GM12878 (cell line): ENCODE measurements around the gene DNAH9. TPM values are rescaled to one million over a fixed set of nuclear protein-coding genes. Genes with fewer than 3 reads are reported as not detected.

Experiments
- ATAC-seq: fragments of 200-7000 bp; cut with Tn5 transposase; 3 replicates; pipeline ENCODE4 v1.9.1; 2020; ENCODE audit warnings: mild to moderate bottlenecking, moderate library complexity
- BruUV-seq: library from RNA; stranded (reverse); fragments of 400-500 nt; replicated peaks from 2 replicates; lab custom pipeline; 2021; lab: Mats Ljungman, UMichigan
- CTCF ChIA-PET: fragments of 300-600 bp; sonication (Branson Sonifier 250); formaldehyde crosslinking; extraction: SDS; loops from one replicate; lab custom pipeline; 2021; ENCODE audit warnings: inconsistent platforms; lab: Yijun Ruan, JAX
- POLR2A ChIA-PET: fragments of 350-600 bp; formaldehyde crosslinking; extraction: SDS; loops from one replicate; lab custom pipeline; 2021; ENCODE audit warnings: inconsistent platforms; lab: Charles Lee
- RAD21 ChIA-PET: fragments of 300-600 bp; sonication (Branson Sonifier 250); formaldehyde crosslinking; loops from one replicate; lab custom pipeline; 2023; ENCODE audit warnings: antibody characterized with exemption; ENCODE audit not compliant: unreplicated experiment; lab: Charles Lee
- SMC1A ChIA-PET: fragments of 300-600 bp; sonication (Branson Sonifier 250); formaldehyde crosslinking; loops from one replicate; lab custom pipeline; 2023; ENCODE audit not compliant: unreplicated experiment, uncharacterized antibody; lab: Charles Lee
- DNase-seq: peaks from one replicate; pipeline ENCODE4 v3.0.0-alpha.2; 2011; ENCODE audit warnings: low read depth, low spot score
- FAIRE-seq: peaks from 3 replicates; lab custom pipeline; 2011; peaks lifted over from hg19 to GRCh38; lab: Jason Lieb, UNC
- H2AFZ ChIP-seq: 2 replicates; pipeline ENCODE4 v1.6.0; 2011; ENCODE audit warnings: low read depth, low read length, control low read depth; ENCODE audit not compliant: control insufficient read depth
- H3K27ac ChIP-seq: 2 replicates; pipeline ENCODE4 v1.5.1; 2011; ENCODE audit warnings: control low read depth; ENCODE audit not compliant: control insufficient read depth, insufficient read depth
- H3K27me3 ChIP-seq, 2 experiments: replicated peaks in 1 of 2; 2 replicates each; pipeline versions ENCODE4 v1.6.0 to v1.6.1; 2011; ENCODE audit warnings: low read length in 1 of 2; ENCODE audit not compliant: control insufficient read depth in 2 of 2, insufficient read depth in 2 of 2
- H3K36me3 ChIP-seq, 2 experiments: 2 replicates each; pipeline ENCODE4 v1.5.1; 2011; ENCODE audit warnings: low read length in 1 of 2; ENCODE audit not compliant: control insufficient read depth in 2 of 2, insufficient read depth in 2 of 2
- H3K4me1 ChIP-seq: 2 replicates; pipeline ENCODE4 v1.6.1; 2011; ENCODE audit warnings: mild to moderate bottlenecking, low read length, moderate library complexity, mixed read lengths; ENCODE audit not compliant: control insufficient read depth, insufficient read depth
- H3K4me2 ChIP-seq: 2 replicates; pipeline ENCODE4 v1.6.0; 2011; ENCODE audit warnings: control low read depth; ENCODE audit not compliant: control insufficient read depth, insufficient read depth
- H3K4me3 ChIP-seq: fragments of 200-600 bp; sonication (generic); 2 replicates; pipeline ENCODE4 v1.5.1; 2016
- H3K79me2 ChIP-seq: 2 replicates; pipeline ENCODE4 v1.6.0; 2011; ENCODE audit warnings: low read length; ENCODE audit not compliant: control insufficient read depth, insufficient read depth
- H3K9ac ChIP-seq: 2 replicates; pipeline ENCODE4 v1.8.0; 2011; ENCODE audit warnings: low read length, control low read depth, mixed read lengths; ENCODE audit not compliant: control insufficient read depth, insufficient read depth
- H3K9me3 ChIP-seq: replicated peaks from 3 replicates; pipeline ENCODE4 v1.5.1; 2011; ENCODE audit warnings: mild to moderate bottlenecking, low read length; ENCODE audit not compliant: control insufficient read depth, insufficient read depth
- H4K20me1 ChIP-seq: 2 replicates; pipeline ENCODE4 v1.6.0; 2011; ENCODE audit not compliant: control insufficient read depth, insufficient read depth
- ASH2L ChIP-seq: fragments of 300-600, 200-600 bp; sonication (generic); IDR thresholded peaks from 2 replicates; pipeline ENCODE4 v1.6.1; 2017; ENCODE audit warnings: low read depth, mild to moderate bottlenecking, borderline replicate concordance
- GATAD2B ChIP-seq: fragments of 450-650 bp; conservative IDR thresholded peaks from 2 replicates; pipeline ENCODE4 v1.6.1; 2017; ENCODE audit warnings: low read depth, mild to moderate bottlenecking, moderate library complexity
- IRF4 ChIP-seq: IDR thresholded peaks from 2 replicates; pipeline ENCODE4 v1.6.1; 2011; ENCODE audit warnings: low read depth, low read length
- IRF5 ChIP-seq: fragments of 450-650 bp; IDR thresholded peaks from 2 replicates; pipeline ENCODE4 v1.6.1; 2017; ENCODE audit warnings: borderline replicate concordance
- JUNB ChIP-seq: IDR thresholded peaks from 2 replicates; pipeline ENCODE4 v1.6.1; 2016; ENCODE audit warnings: antibody characterized with exemption, mild to moderate bottlenecking
- JUND ChIP-seq: IDR thresholded peaks from 2 replicates; pipeline ENCODE4 v1.6.1; 2012; ENCODE audit warnings: low read depth, mild to moderate bottlenecking, low read length, improper control_type of control experiment, moderate library complexity
- NFXL1 ChIP-seq: fragments of 450-650 bp; IDR thresholded peaks from 2 replicates; pipeline ENCODE4 v1.6.1; 2017; ENCODE audit warnings: antibody characterized with exemption, mild to moderate bottlenecking, borderline replicate concordance
- PML ChIP-seq: IDR thresholded peaks from 2 replicates; pipeline ENCODE4 v1.6.1; 2012; ENCODE audit warnings: low read length, inconsistent platforms
- RBBP5 ChIP-seq: fragments of 200-600 bp; sonication (generic); conservative IDR thresholded peaks from 2 replicates; pipeline ENCODE4 v1.6.1; 2016
- SREBF2 ChIP-seq: IDR thresholded peaks from 2 replicates; pipeline ENCODE4 v1.6.1; 2012; ENCODE audit warnings: mild to moderate bottlenecking, low read length
- WRNIP1 ChIP-seq: IDR thresholded peaks from 2 replicates; pipeline ENCODE4 v1.6.1; 2011; ENCODE audit warnings: low read depth, low read length, improper control_type of control experiment, borderline replicate concordance
- WGBS: methylation state at CpG from one replicate; pipeline ENCODE4 v1.1.6; 2016; ENCODE audit warnings: low lambda C conversion rate; ENCODE audit not compliant: insufficient replicate concordance, insufficient coverage; ENCODE audit errors: missing lambda C conversion rate; 5-methylcytosine and 5-hydroxymethylcytosine counted together
- in situ Hi-C: fragments of 300-500 bp; cut with MboI; formaldehyde crosslinking; loops from 9 replicates; pipeline ENCODE4 v1.14.3; 2018; ENCODE audit warnings: mixed read lengths
- intact Hi-C: fragments of 100-400 bp; cut with micrococcal nuclease; formaldehyde crosslinking; loops from one replicate; pipeline ENCODE4 v1.14.2; 2022; ENCODE audit not compliant: unreplicated experiment
- polyA plus RNA-seq, 11 experiments: library from polyadenylated mRNA; depleted of rRNA in 4 of 11; unstranded in 6 of 11; stranded (reverse) in 5 of 11; fragments of >200 nt; fragmentation: Nextera tagmentation in 4 of 11; fragmentation: Illumina TruSeq in 1 of 11; extraction: Ambion mirVana in 4 of 11; extraction: Trizol in 1 of 11; gene quantifications; 1 replicate in 1 of 11; 2 replicates in 10 of 11; pipeline versions ENCODE4 v1.2.1 to v1.2.3, GENCODE V29; 2011 to 2016; ENCODE audit warnings: inconsistent platforms in 2 of 11, missing spikeins in 2 of 11, low read depth in 1 of 11
- total RNA-seq, 4 experiments: library from RNA; depleted of rRNA in 3 of 4; stranded (reverse); fragments of >200 nt in 3 of 4; fragmentation: Illumina TruSeq in 1 of 4; extraction: Trizol in 1 of 4; gene quantifications; 2 replicates each; pipeline versions ENCODE4 v1.2.1 to v1.2.3, GENCODE V29; 2013 to 2021

DNAH9 gene
- total and polyA plus RNA-seq, 10 of the 15 experiments (the other 5 are each of a cell fraction or from before 2014, with no cell fraction given): 0.10 to 0.40 (median 0.19) TPM; not detected in 7

GRCh38 chr17:11928436-11928835 lies 330.2 kb downstream of the DNAH9 start:
- no peak for DNase-seq
- no peak for FAIRE-seq
- CTCF ChIA-PET: no interaction called here

More at GRCh38 chr17:11928436-11928835, 330.2 kb downstream of the DNAH9 start:
- Histone ChIP-seq H3K4me2 (no peak overlapping the region), H3K9ac (no peak overlapping the region), H3K9me3 (no peaks in the 10 kb centered on the region; the same call in 2 of the 3 replicates), H3K4me1 (no peaks in the 10 kb centered on the region), H3K36me3 (no peaks in the 10 kb centered on the region), H4K20me1 (no peaks in the 10 kb centered on the region), H3K27me3 (no peaks in the 10 kb centered on the region), H3K79me2 (no peaks in the 10 kb centered on the region), H3K27ac (no peak overlapping the region), H3K4me3 (no peak overlapping the region), H2AFZ (no peak overlapping the region)
- ATAC-seq: no peak
- ChIA-PET RAD21 (no interaction called here), SMC1A (no interaction called here), POLR2A (no interaction called here)
- intact Hi-C loops (no loop called here), in situ Hi-C loops (loop anchor here (25.0 kb wide), 1 partner anchor 1041 kb away; no protein-coding TSS in a partner anchor)
- no peak for TF ChIP-seq JUNB
- no peak for TF ChIP-seq GATAD2B
- TF ChIP-seq SREBF2: no peak
- no peak for TF ChIP-seq NFXL1
- TF ChIP-seq ASH2L: no peak
- no peak for TF ChIP-seq PML
- TF ChIP-seq JUND: no peak
- no peak for TF ChIP-seq IRF5
- TF ChIP-seq WRNIP1: no peak
- no peak for TF ChIP-seq RBBP5
- no peak for TF ChIP-seq IRF4
- BruUV-seq: no TSS peak
- WGBS: 48% methylated on average over 4 of the region's 4 CpGs
